GM12878 (cell line): ENCODE measurements around the gene MVB12B. TPM values are rescaled to one million over a fixed set of nuclear protein-coding genes. Genes with fewer than 3 reads are reported as not detected.

Experiments used
- ATAC-seq: fragments of 200-7000 bp; cut with Tn5 transposase; 3 replicates; pipeline ENCODE4 v1.9.1; 2020; ENCODE audit warnings: mild to moderate bottlenecking, moderate library complexity
- BruUV-seq: library from RNA; stranded (reverse); fragments of 400-500 nt; replicated peaks from 2 replicates; lab custom pipeline; 2021; lab: Mats Ljungman, UMichigan
- CTCF ChIA-PET: fragments of 300-600 bp; sonication (Branson Sonifier 250); formaldehyde crosslinking; extraction: SDS; loops from one replicate; lab custom pipeline; 2021; ENCODE audit warnings: inconsistent platforms; lab: Yijun Ruan, JAX
- POLR2A ChIA-PET: fragments of 350-600 bp; formaldehyde crosslinking; extraction: SDS; loops from one replicate; lab custom pipeline; 2021; ENCODE audit warnings: inconsistent platforms; lab: Charles Lee
- RAD21 ChIA-PET: fragments of 300-600 bp; sonication (Branson Sonifier 250); formaldehyde crosslinking; loops from one replicate; lab custom pipeline; 2023; ENCODE audit warnings: antibody characterized with exemption; ENCODE audit not compliant: unreplicated experiment; lab: Charles Lee
- SMC1A ChIA-PET: fragments of 300-600 bp; sonication (Branson Sonifier 250); formaldehyde crosslinking; loops from one replicate; lab custom pipeline; 2023; ENCODE audit not compliant: unreplicated experiment, uncharacterized antibody; lab: Charles Lee
- DNase-seq: peaks from one replicate; pipeline ENCODE4 v3.0.0-alpha.2; 2011; ENCODE audit warnings: low read depth, low spot score
- FAIRE-seq: peaks from 3 replicates; lab custom pipeline; 2011; peaks lifted over from hg19 to GRCh38; lab: Jason Lieb, UNC
- H2AFZ ChIP-seq: 2 replicates; pipeline ENCODE4 v1.6.0; 2011; ENCODE audit warnings: low read depth, low read length, control low read depth; ENCODE audit not compliant: control insufficient read depth
- H3K27ac ChIP-seq: 2 replicates; pipeline ENCODE4 v1.5.1; 2011; ENCODE audit warnings: control low read depth; ENCODE audit not compliant: control insufficient read depth, insufficient read depth
- H3K27me3 ChIP-seq, 2 experiments: replicated peaks in 1 of 2; 2 replicates each; pipeline versions ENCODE4 v1.6.0 to v1.6.1; 2011; ENCODE audit warnings: low read length in 1 of 2; ENCODE audit not compliant: control insufficient read depth in 2 of 2, insufficient read depth in 2 of 2
- H3K36me3 ChIP-seq, 2 experiments: 2 replicates each; pipeline ENCODE4 v1.5.1; 2011; ENCODE audit warnings: low read length in 1 of 2; ENCODE audit not compliant: control insufficient read depth in 2 of 2, insufficient read depth in 2 of 2
- H3K4me1 ChIP-seq: 2 replicates; pipeline ENCODE4 v1.6.1; 2011; ENCODE audit warnings: mild to moderate bottlenecking, low read length, moderate library complexity, mixed read lengths; ENCODE audit not compliant: control insufficient read depth, insufficient read depth
- H3K4me2 ChIP-seq: 2 replicates; pipeline ENCODE4 v1.6.0; 2011; ENCODE audit warnings: control low read depth; ENCODE audit not compliant: control insufficient read depth, insufficient read depth
- H3K4me3 ChIP-seq: fragments of 200-600 bp; sonication (generic); 2 replicates; pipeline ENCODE4 v1.5.1; 2016
- H3K79me2 ChIP-seq: 2 replicates; pipeline ENCODE4 v1.6.0; 2011; ENCODE audit warnings: low read length; ENCODE audit not compliant: control insufficient read depth, insufficient read depth
- H3K9ac ChIP-seq: 2 replicates; pipeline ENCODE4 v1.8.0; 2011; ENCODE audit warnings: low read length, control low read depth, mixed read lengths; ENCODE audit not compliant: control insufficient read depth, insufficient read depth
- H3K9me3 ChIP-seq: replicated peaks from 3 replicates; pipeline ENCODE4 v1.5.1; 2011; ENCODE audit warnings: mild to moderate bottlenecking, low read length; ENCODE audit not compliant: control insufficient read depth, insufficient read depth
- H4K20me1 ChIP-seq: 2 replicates; pipeline ENCODE4 v1.6.0; 2011; ENCODE audit not compliant: control insufficient read depth, insufficient read depth
- ESRRA ChIP-seq: IDR thresholded peaks from 2 replicates; pipeline ENCODE4 v1.6.1; 2012; ENCODE audit warnings: mild to moderate bottlenecking, low read length, improper control_type of control experiment
- FOXK2 ChIP-seq: fragments of 450-650 bp; IDR thresholded peaks from 2 replicates; pipeline ENCODE4 v1.6.1; 2017; ENCODE audit warnings: mild to moderate bottlenecking, moderate library complexity
- RAD21 ChIP-seq: IDR thresholded peaks from 2 replicates; pipeline ENCODE4 v1.6.1; 2011; ENCODE audit warnings: mild to moderate bottlenecking, low read depth, low read length, moderate library complexity; ENCODE audit not compliant: insufficient read depth
- TAF1 ChIP-seq: IDR thresholded peaks from 2 replicates; pipeline ENCODE4 v1.6.1; 2011; ENCODE audit warnings: mild to moderate bottlenecking, low read depth, low read length, borderline replicate concordance
- TARDBP ChIP-seq: IDR thresholded peaks from 2 replicates; pipeline ENCODE4 v1.6.1; 2016; ENCODE audit warnings: borderline replicate concordance
- ZSCAN29 ChIP-seq: fragments of 450-650 bp; IDR thresholded peaks from 2 replicates; pipeline ENCODE4 v1.6.1; 2017; ENCODE audit warnings: mild to moderate bottlenecking, moderate library complexity
- WGBS: methylation state at CpG from one replicate; pipeline ENCODE4 v1.1.6; 2016; ENCODE audit warnings: low lambda C conversion rate; ENCODE audit not compliant: insufficient replicate concordance, insufficient coverage; ENCODE audit errors: missing lambda C conversion rate; 5-methylcytosine and 5-hydroxymethylcytosine counted together
- in situ Hi-C: fragments of 300-500 bp; cut with MboI; formaldehyde crosslinking; loops from 9 replicates; pipeline ENCODE4 v1.14.3; 2018; ENCODE audit warnings: mixed read lengths
- intact Hi-C: fragments of 100-400 bp; cut with micrococcal nuclease; formaldehyde crosslinking; loops from one replicate; pipeline ENCODE4 v1.14.2; 2022; ENCODE audit not compliant: unreplicated experiment
- polyA plus RNA-seq, 11 experiments: library from polyadenylated mRNA; depleted of rRNA in 4 of 11; unstranded in 6 of 11; stranded (reverse) in 5 of 11; fragments of >200 nt; fragmentation: Nextera tagmentation in 4 of 11; fragmentation: Illumina TruSeq in 1 of 11; extraction: Ambion mirVana in 4 of 11; extraction: Trizol in 1 of 11; gene quantifications; 1 replicate in 1 of 11; 2 replicates in 10 of 11; pipeline versions ENCODE4 v1.2.1 to v1.2.3, GENCODE V29; 2011 to 2016; ENCODE audit warnings: inconsistent platforms in 2 of 11, missing spikeins in 2 of 11, low read depth in 1 of 11
- total RNA-seq, 4 experiments: library from RNA; depleted of rRNA in 3 of 4; stranded (reverse); fragments of >200 nt in 3 of 4; fragmentation: Illumina TruSeq in 1 of 4; extraction: Trizol in 1 of 4; gene quantifications; 2 replicates each; pipeline versions ENCODE4 v1.2.1 to v1.2.3, GENCODE V29; 2013 to 2021
- TF ChIP-seq, protein P1 (sequence below): fragments of 450-650 bp; formaldehyde crosslinking; IDR thresholded peaks from 2 replicates; pipeline ENCODE4 v1.5.0; 2022; ENCODE audit warnings: mild to moderate bottlenecking, missing genetic modification characterization
- TF ChIP-seq, protein P2 (sequence below): fragments of 450-650 bp; formaldehyde crosslinking; IDR thresholded peaks from 2 replicates; pipeline ENCODE4 v1.4.0; 2020; ENCODE audit warnings: mild to moderate bottlenecking, moderate library complexity
- TF ChIP-seq, protein P3 (sequence below): fragments of 150-350 bp; IDR thresholded peaks from 2 replicates; pipeline ENCODE4 v1.6.1; 2014; ENCODE audit warnings: mild to moderate bottlenecking, low read depth, low read length

The MVB12B gene
- total and polyA plus RNA-seq, 10 of the 15 experiments (the other 5 are each of a cell fraction or from before 2014, with no cell fraction given): 0.08 TPM; not detected in 9

DNA sequence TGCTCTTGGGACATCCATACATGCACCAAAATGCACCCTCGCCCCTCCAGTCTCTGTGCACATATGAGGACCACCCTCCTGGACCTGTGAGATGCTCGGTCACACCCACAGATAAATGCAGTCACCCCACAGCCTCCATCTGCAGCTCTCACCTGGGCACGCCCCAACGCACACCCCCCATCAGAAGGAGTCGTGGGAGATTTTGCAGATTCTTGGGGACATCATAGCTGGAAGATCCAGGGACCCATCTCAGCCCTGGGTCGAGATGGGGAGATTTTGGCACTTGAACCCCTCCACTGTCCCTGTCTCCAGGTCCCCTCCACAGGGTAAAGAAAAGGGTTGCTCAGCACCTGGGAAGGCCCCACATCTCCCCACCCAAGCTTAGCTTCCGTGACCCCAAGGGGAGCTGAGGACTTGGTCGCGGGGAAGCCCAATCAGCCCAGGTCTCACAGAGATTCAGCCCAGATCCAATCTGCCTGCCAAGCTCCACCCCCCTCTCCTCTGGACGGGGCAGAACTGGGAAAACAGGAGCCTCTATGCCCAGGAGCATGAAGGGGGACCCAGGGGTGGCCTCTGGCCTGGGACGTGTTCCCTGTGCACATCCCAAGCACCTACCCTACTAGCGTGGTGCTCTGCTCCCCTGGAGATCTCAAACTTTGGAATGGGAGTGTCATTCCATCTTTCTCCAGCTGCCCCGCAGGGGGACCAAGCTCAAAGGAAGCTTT, 197.9 kb downstream of the MVB12B start:
- Histone ChIP-seq H3K4me1 (no peaks in the 10 kb centered on the region), H3K4me2 (no peak overlapping the region), H4K20me1 (no peaks in the 10 kb centered on the region; the same call in 1 of the 2 replicates), H3K79me2 (no peaks in the 10 kb centered on the region), H3K9me3 (no peaks in the 10 kb centered on the region), H3K9ac (no peak overlapping the region), H3K27me3 (peaks cover 3 to 15% of the 10 kb centered on the region in 2 experiments), H3K4me3 (no peak overlapping the region), H3K27ac (no peak overlapping the region), H3K36me3 (no peaks in the 10 kb centered on the region), H2AFZ (no peak overlapping the region)
- TF ChIP-seq, protein P1, sequence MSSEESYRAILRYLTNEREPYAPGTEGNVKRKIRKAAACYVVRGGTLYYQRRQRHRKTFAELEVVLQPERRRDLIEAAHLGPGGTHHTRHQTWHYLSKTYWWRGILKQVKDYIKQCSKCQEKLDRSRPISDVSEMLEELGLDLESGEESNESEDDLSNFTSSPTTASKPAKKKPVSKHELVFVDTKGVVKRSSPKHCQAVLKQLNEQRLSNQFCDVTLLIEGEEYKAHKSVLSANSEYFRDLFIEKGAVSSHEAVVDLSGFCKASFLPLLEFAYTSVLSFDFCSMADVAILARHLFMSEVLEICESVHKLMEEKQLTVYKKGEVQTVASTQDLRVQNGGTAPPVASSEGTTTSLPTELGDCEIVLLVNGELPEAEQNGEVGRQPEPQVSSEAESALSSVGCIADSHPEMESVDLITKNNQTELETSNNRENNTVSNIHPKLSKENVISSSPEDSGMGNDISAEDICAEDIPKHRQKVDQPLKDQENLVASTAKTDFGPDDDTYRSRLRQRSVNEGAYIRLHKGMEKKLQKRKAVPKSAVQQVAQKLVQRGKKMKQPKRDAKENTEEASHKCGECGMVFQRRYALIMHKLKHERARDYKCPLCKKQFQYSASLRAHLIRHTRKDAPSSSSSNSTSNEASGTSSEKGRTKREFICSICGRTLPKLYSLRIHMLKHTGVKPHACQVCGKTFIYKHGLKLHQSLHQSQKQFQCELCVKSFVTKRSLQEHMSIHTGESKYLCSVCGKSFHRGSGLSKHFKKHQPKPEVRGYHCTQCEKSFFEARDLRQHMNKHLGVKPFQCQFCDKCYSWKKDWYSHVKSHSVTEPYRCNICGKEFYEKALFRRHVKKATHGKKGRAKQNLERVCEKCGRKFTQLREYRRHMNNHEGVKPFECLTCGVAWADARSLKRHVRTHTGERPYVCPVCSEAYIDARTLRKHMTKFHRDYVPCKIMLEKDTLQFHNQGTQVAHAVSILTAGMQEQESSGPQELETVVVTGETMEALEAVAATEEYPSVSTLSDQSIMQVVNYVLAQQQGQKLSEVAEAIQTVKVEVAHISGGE (CRISPR knock-in tag): no peak
- TF ChIP-seq ZSCAN29 (no peak), FOXK2 (no peak), RAD21 (no peak), TAF1 (no peak), ESRRA (no peak), TARDBP (no peak)
- TF ChIP-seq, protein P2, sequence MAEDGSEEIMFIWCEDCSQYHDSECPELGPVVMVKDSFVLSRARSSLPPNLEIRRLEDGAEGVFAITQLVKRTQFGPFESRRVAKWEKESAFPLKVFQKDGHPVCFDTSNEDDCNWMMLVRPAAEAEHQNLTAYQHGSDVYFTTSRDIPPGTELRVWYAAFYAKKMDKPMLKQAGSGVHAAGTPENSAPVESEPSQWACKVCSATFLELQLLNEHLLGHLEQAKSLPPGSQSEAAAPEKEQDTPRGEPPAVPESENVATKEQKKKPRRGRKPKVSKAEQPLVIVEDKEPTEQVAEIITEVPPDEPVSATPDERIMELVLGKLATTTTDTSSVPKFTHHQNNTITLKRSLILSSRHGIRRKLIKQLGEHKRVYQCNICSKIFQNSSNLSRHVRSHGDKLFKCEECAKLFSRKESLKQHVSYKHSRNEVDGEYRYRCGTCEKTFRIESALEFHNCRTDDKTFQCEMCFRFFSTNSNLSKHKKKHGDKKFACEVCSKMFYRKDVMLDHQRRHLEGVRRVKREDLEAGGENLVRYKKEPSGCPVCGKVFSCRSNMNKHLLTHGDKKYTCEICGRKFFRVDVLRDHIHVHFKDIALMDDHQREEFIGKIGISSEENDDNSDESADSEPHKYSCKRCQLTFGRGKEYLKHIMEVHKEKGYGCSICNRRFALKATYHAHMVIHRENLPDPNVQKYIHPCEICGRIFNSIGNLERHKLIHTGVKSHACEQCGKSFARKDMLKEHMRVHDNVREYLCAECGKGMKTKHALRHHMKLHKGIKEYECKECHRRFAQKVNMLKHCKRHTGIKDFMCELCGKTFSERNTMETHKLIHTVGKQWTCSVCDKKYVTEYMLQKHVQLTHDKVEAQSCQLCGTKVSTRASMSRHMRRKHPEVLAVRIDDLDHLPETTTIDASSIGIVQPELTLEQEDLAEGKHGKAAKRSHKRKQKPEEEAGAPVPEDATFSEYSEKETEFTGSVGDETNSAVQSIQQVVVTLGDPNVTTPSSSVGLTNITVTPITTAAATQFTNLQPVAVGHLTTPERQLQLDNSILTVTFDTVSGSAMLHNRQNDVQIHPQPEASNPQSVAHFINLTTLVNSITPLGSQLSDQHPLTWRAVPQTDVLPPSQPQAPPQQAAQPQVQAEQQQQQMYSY (CRISPR knock-in tag): no peak
- TF ChIP-seq, protein P3, sequence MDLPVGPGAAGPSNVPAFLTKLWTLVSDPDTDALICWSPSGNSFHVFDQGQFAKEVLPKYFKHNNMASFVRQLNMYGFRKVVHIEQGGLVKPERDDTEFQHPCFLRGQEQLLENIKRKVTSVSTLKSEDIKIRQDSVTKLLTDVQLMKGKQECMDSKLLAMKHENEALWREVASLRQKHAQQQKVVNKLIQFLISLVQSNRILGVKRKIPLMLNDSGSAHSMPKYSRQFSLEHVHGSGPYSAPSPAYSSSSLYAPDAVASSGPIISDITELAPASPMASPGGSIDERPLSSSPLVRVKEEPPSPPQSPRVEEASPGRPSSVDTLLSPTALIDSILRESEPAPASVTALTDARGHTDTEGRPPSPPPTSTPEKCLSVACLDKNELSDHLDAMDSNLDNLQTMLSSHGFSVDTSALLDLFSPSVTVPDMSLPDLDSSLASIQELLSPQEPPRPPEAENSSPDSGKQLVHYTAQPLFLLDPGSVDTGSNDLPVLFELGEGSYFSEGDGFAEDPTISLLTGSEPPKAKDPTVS: no peak
- WGBS: 35% methylated on average over 13 of the region's 13 CpGs
- CTCF ChIA-PET: interaction anchor here (1.7 to 3.0 kb wide), 2 partner anchors 24 to 34 kb away, joined by 7 to 10 read pairs; no protein-coding TSS in a partner anchor
- intact Hi-C loops: no loop called here
- no peak for DNase-seq
- no TSS peak for BruUV-seq
- FAIRE-seq: no peak
- in situ Hi-C loops: no loop called here
- RAD21 ChIA-PET: no interaction called here
- POLR2A ChIA-PET: no interaction called here
- SMC1A ChIA-PET: no interaction called here
- ATAC-seq: no peak
